Panc1 (cell line): ENCODE results near the gene TMPRSS11D. TPM values are rescaled to one million over a fixed set of nuclear protein-coding genes. Genes with fewer than 3 reads are reported as not detected.

ENCODE experiments used
- ATAC-seq: fragments of 200-7000 bp; cut with Tn5 transposase; 2 replicates; pipeline ENCODE4 v1.9.1; 2020; ENCODE audit warnings: mild to moderate bottlenecking, moderate library complexity
- BruUV-seq: library from RNA; stranded (reverse); fragments of 400-500 nt; replicated peaks from 2 replicates; lab custom pipeline; 2021; lab: Mats Ljungman, UMichigan
- CTCF ChIA-PET: fragments of 300-600 bp; sonication (Branson Sonifier 250); formaldehyde crosslinking; loops from one replicate; lab custom pipeline; 2022; ENCODE audit warnings: antibody characterized with exemption; lab: Charles Lee
- POLR2A ChIA-PET: fragments of 300-600 bp; sonication (Branson Sonifier 250); formaldehyde crosslinking; loops from one replicate; lab custom pipeline; 2022; ENCODE audit warnings: antibody characterized with exemption; lab: Charles Lee
- DNase-seq: peaks from one replicate; pipeline ENCODE4 v3.0.0-alpha.2; 2010; ENCODE audit warnings: low read depth, low spot score
- H3K27ac ChIP-seq: 2 replicates; pipeline ENCODE4 v1.5.1; 2011; ENCODE audit warnings: mild to moderate bottlenecking, low read length, inconsistent platforms
- H3K27me3 ChIP-seq: fragments of 200-500 bp; sonication (Bioruptor generic); 2 replicates; pipeline ENCODE4 v1.6.0; 2014; ENCODE audit warnings: low read length, inconsistent platforms; ENCODE audit not compliant: control insufficient read depth, insufficient read depth
- H3K36me3 ChIP-seq: fragments of 200-500 bp; sonication (Bioruptor generic); 2 replicates; pipeline ENCODE4 v1.5.1; 2014; ENCODE audit warnings: inconsistent platforms, mild to moderate bottlenecking, low read length, moderate library complexity; ENCODE audit not compliant: control insufficient read depth, insufficient read depth
- H3K4me1 ChIP-seq: 2 replicates; pipeline ENCODE4 v1.5.1; 2011; ENCODE audit warnings: inconsistent platforms, mild to moderate bottlenecking, low read length, moderate library complexity; ENCODE audit not compliant: control insufficient read depth, insufficient read depth
- H3K4me3 ChIP-seq, 2 experiments: 2 replicates each; pipeline ENCODE4 v1.5.1; 2011 to 2012; ENCODE audit warnings: low read depth in 2 of 2, low read length in 2 of 2, mild to moderate bottlenecking in 2 of 2, inconsistent platforms in 1 of 2, moderate library complexity in 1 of 2
- H3K9me3 ChIP-seq: fragments of 200-500 bp; sonication (Bioruptor generic); 2 replicates; pipeline ENCODE4 v1.5.1; 2014; ENCODE audit warnings: low read depth, mild to moderate bottlenecking, inconsistent platforms, low read length, moderate library complexity; ENCODE audit not compliant: control insufficient read depth, insufficient read depth
- POLR2AphosphoS5 ChIP-seq: IDR thresholded peaks from 2 replicates; pipeline ENCODE4 v1.6.1; 2012; ENCODE audit warnings: mild to moderate bottlenecking, low read depth, low read length, moderate library complexity
- SIN3A ChIP-seq: IDR thresholded peaks from 2 replicates; pipeline ENCODE4 v1.6.1; 2012; ENCODE audit warnings: low read depth, mild to moderate bottlenecking, low read length, moderate library complexity, borderline replicate concordance; ENCODE audit not compliant: insufficient read depth
- TCF7L2 ChIP-seq: IDR thresholded peaks from 2 replicates; pipeline ENCODE4 v1.6.1; 2011; ENCODE audit warnings: mild to moderate bottlenecking, low read depth, low read length, inconsistent platforms
- in situ Hi-C: cut with HindIII; loops from 2 replicates; pipeline ENCODE4 v1.10.0; 2016; ENCODE audit warnings: low sequenced_read_pairs, low pct_unique_long_range_greater_than_20kb
- intact Hi-C: fragments of 100-400 bp; cut with micrococcal nuclease; formaldehyde crosslinking; loops from one replicate; pipeline ENCODE4 v1.10.0; 2022; ENCODE audit not compliant: unreplicated experiment
- total RNA-seq: library from RNA; stranded (reverse); gene quantifications from one replicate; pipeline ENCODE4 v1.2.1, GENCODE V29; 2021; ENCODE audit not compliant: unreplicated experiment
- TF ChIP-seq, protein P1 (sequence below), 2 experiments: IDR thresholded peaks; 2 replicates each; pipeline ENCODE4 v1.6.1; 2011 to 2012; ENCODE audit warnings: low read depth in 2 of 2, control low read depth in 1 of 2, low read length in 1 of 2, mild to moderate bottlenecking in 1 of 2, moderate library complexity in 1 of 2; ENCODE audit not compliant: insufficient read depth in 1 of 2
- TF ChIP-seq, protein P2 (sequence below): fragments of 450-650 bp; IDR thresholded peaks from 2 replicates; pipeline ENCODE4 v1.5.1; 2017; ENCODE audit warnings: mild to moderate bottlenecking

Gene TMPRSS11D
- total RNA-seq, 1 experiment from 2014 or later = not detected

DNA sequence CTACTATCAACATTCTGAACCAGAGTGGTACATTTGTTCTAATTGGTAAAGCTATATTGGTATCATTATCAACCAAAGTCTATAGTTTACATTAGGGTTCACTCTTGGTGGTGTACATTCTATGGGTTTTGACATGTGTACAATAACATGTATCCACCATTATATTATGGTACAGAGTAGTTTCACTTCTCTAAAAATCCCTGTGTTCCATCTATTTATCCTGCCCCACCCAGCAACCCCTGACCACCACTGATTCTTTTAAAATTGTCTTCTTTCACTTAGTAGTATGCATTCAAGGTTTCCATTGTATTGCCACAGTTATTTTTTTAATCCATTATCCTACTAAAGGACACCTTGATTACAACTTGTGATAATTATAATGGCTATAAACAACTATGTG is 15.3 kb upstream of the TMPRSS11D start:
- CTCF ChIA-PET = no interaction called here
- H3K4me3 ChIP-seq = no peak overlapping the region
- H3K4me1 ChIP-seq = no peaks in the 10 kb centered on the region
- intact Hi-C loops = no loop called here
- ATAC-seq (no peak), DNase-seq (no peak)
- H3K27me3 ChIP-seq = no peaks in the 10 kb centered on the region
- no peaks in the 10 kb centered on the region for H3K9me3 ChIP-seq
- POLR2A ChIA-PET = no interaction called here
- no peak for TF ChIP-seq TCF7L2
- TF ChIP-seq POLR2AphosphoS5 = no peak
- TF ChIP-seq, protein P1, sequence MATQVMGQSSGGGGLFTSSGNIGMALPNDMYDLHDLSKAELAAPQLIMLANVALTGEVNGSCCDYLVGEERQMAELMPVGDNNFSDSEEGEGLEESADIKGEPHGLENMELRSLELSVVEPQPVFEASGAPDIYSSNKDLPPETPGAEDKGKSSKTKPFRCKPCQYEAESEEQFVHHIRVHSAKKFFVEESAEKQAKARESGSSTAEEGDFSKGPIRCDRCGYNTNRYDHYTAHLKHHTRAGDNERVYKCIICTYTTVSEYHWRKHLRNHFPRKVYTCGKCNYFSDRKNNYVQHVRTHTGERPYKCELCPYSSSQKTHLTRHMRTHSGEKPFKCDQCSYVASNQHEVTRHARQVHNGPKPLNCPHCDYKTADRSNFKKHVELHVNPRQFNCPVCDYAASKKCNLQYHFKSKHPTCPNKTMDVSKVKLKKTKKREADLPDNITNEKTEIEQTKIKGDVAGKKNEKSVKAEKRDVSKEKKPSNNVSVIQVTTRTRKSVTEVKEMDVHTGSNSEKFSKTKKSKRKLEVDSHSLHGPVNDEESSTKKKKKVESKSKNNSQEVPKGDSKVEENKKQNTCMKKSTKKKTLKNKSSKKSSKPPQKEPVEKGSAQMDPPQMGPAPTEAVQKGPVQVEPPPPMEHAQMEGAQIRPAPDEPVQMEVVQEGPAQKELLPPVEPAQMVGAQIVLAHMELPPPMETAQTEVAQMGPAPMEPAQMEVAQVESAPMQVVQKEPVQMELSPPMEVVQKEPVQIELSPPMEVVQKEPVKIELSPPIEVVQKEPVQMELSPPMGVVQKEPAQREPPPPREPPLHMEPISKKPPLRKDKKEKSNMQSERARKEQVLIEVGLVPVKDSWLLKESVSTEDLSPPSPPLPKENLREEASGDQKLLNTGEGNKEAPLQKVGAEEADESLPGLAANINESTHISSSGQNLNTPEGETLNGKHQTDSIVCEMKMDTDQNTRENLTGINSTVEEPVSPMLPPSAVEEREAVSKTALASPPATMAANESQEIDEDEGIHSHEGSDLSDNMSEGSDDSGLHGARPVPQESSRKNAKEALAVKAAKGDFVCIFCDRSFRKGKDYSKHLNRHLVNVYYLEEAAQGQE (IDR thresholded peaks at IDR 0.05; ENCODE audit: insufficient read depth in 1 of 2, low read depth in 2 of 2, low read length in 1 of 2) = no peak
- TF ChIP-seq, protein P2, sequence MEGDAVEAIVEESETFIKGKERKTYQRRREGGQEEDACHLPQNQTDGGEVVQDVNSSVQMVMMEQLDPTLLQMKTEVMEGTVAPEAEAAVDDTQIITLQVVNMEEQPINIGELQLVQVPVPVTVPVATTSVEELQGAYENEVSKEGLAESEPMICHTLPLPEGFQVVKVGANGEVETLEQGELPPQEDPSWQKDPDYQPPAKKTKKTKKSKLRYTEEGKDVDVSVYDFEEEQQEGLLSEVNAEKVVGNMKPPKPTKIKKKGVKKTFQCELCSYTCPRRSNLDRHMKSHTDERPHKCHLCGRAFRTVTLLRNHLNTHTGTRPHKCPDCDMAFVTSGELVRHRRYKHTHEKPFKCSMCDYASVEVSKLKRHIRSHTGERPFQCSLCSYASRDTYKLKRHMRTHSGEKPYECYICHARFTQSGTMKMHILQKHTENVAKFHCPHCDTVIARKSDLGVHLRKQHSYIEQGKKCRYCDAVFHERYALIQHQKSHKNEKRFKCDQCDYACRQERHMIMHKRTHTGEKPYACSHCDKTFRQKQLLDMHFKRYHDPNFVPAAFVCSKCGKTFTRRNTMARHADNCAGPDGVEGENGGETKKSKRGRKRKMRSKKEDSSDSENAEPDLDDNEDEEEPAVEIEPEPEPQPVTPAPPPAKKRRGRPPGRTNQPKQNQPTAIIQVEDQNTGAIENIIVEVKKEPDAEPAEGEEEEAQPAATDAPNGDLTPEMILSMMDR = no peak
- TF ChIP-seq SIN3A = no peak
- no TSS peak for BruUV-seq
- no peak overlapping the region for H3K27ac ChIP-seq
- in situ Hi-C loops = no loop called here
- no peaks in the 10 kb centered on the region for H3K36me3 ChIP-seq

DNA sequence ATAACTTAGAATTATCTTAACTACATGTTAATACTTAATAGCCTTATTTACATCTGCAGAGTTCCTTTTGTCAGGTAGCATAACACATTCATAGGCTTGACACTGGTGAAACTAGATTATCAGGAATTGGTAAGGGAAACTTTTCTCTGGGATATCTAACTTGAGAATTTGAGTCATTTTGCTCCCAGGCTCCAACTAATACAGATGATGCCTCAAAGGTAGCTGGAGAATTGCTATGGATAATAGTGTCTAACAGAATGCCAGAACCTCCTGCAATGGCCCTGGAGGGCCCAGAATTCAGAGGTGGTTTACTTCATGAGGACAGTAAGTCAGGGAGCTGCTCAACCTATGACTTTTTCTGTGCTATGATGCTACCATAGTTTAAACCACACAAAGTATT is 13.9 kb upstream of the TMPRSS11D start:
- Histone ChIP-seq H3K27ac (no peak overlapping the region), H3K27me3 (no peaks in the 10 kb centered on the region), H3K4me1 (no peaks in the 10 kb centered on the region), H3K9me3 (no peaks in the 10 kb centered on the region), H3K4me3 (no peak overlapping the region), H3K36me3 (no peaks in the 10 kb centered on the region)
- ATAC-seq (no peak), DNase-seq (no peak)
- TF ChIP-seq TCF7L2 = no peak
- TF ChIP-seq, protein P1 (IDR thresholded peaks at IDR 0.05; ENCODE audit: insufficient read depth in 1 of 2, low read depth in 2 of 2, low read length in 1 of 2) = no peak
- TF ChIP-seq, protein P2 = no peak
- no peak for TF ChIP-seq SIN3A
- TF ChIP-seq POLR2AphosphoS5 = no peak
- in situ Hi-C loops (no loop called here), intact Hi-C loops (no loop called here)
- CTCF ChIA-PET = no interaction called here
- POLR2A ChIA-PET = no interaction called here
- BruUV-seq = no TSS peak
